ENCODE data around the gene MOSPD2. TPM values are rescaled to one million over a fixed set of nuclear protein-coding genes. Genes with fewer than 3 reads are reported as not detected.

Gene MOSPD2
- total and polyA plus RNA-seq, 2 of the 4 experiments (the other 2 are of a cell fraction): 14.1 to 22.2 TPM

- Histone ChIP-seq H3K4ac (ENCODE audit: low read depth, low read length) (no peak overlapping the region), H2AK5ac (ENCODE audit: low read depth, low read length) (no peak overlapping the region), H4K8ac (ENCODE audit: low read depth in 2 of 2, low read length in 2 of 2) (no peak overlapping the region), H2BK120ac (ENCODE audit: low read depth, low read length) (no peak overlapping the region), H3K9me3 (ENCODE audit: control insufficient read depth, insufficient read depth, low read length) (no peaks in the 10 kb centered on the region), H3K23ac (ENCODE audit: low read depth, low read length) (no peak overlapping the region), H4K20me1 (ENCODE audit: insufficient read depth, low read length) (no peaks in the 10 kb centered on the region), H3K79me1 (ENCODE audit: low read depth in 1 of 2, low read length in 2 of 2) (no peaks in the 10 kb centered on the region), H2AK9ac (replicated peaks; ENCODE audit: low read depth, low read length, poor library complexity) (no peak overlapping the region), H3K4me2 (ENCODE audit: low read depth, low read length) (no peak overlapping the region), H3K36me3 (ENCODE audit: control insufficient read depth, insufficient read depth, low read length) (no peaks in the 10 kb centered on the region), H2BK5ac (ENCODE audit: low read depth, low read length, poor library complexity, severe bottlenecking) (peak overlapping the region; percentile 13), H3K4me1 (ENCODE audit: control insufficient read depth, insufficient read depth, low read length) (peaks cover 3% of the 10 kb centered on the region), H3K56ac (ENCODE audit: extremely low read depth, insufficient read depth, low read length) (no peak overlapping the region), H2BK15ac (ENCODE audit: low read depth, low read length) (no peak overlapping the region), H2BK20ac (ENCODE audit: low read depth, low read length) (no peak overlapping the region), H3K18ac (ENCODE audit: low read depth, low read length) (no peak overlapping the region), H3K9me1 (ENCODE audit: insufficient read depth, low read length) (no peaks in the 10 kb centered on the region), H4K5ac (ENCODE audit: low read depth, low read length) (no peak overlapping the region), H4K91ac (ENCODE audit: insufficient read depth, low read depth, low read length) (no peak overlapping the region), H2AFZ (replicated peaks; ENCODE audit: low read length, poor library complexity) (no peak overlapping the region), H3K9ac (ENCODE audit: low read depth, low read length) (no peak overlapping the region), H3K27me3 (ENCODE audit: control insufficient read depth, insufficient read depth, low read length) (no peaks in the 10 kb centered on the region), H3K14ac (replicated peaks; ENCODE audit: low read depth, low read length) (no peak overlapping the region), H3K27ac (ENCODE audit: insufficient read depth, low read length) (no peak overlapping the region), H3K4me3 (ENCODE audit: insufficient read depth, low read depth, low read length) (no peak overlapping the region)
- intact Hi-C loops (cut with micrococcal nuclease) (no loop called here), in situ Hi-C loops (cut with MboI; ENCODE audit: low sequenced_read_pairs) (no loop called here), dilution Hi-C loops (cut with HindIII; ENCODE audit: low sequenced_read_pairs, unreplicated experiment) (no loop called here)
- WGBS, 2 experiments (ENCODE audit: extremely low coverage in 2 of 2, insufficient read length in 1 of 2): no CpG with 5 or more reads among the region's 3 CpGs
- DNase-seq (no peak), ATAC-seq (ENCODE audit: low read depth) (peak; percentile 17; the same call in 1 of the 2 replicates)
- CTCF ChIA-PET: no interaction called here
- BruUV-seq (replicated peaks): no TSS peak
- TF ChIP-seq ELK1 (IDR thresholded peaks at IDR 0.05; ENCODE audit: borderline replicate concordance, low read depth, low read length) (no peak), BHLHE40 (IDR thresholded peaks at IDR 0.05; ENCODE audit: low read depth, low read length) (no peak), MAZ (IDR thresholded peaks at IDR 0.05; ENCODE audit: borderline replicate concordance, low read depth, low read length) (no peak), CHD1 (IDR thresholded peaks at IDR 0.05; ENCODE audit: low read depth, low read length) (no peak), NFE2L2 (IDR thresholded peaks at IDR 0.05; ENCODE audit: low read depth, low read length) (no peak), RFX5 (IDR thresholded peaks at IDR 0.05; ENCODE audit: low read depth, low read length) (no peak), POLR2A (IDR thresholded peaks at IDR 0.05; ENCODE audit: low read depth, low read length) (no peak)
- POLR2A ChIA-PET (ENCODE audit: unreplicated experiment): no interaction called here
Observed at GRCh38 chrX:14942341-14942740, 69.1 kb downstream of the MOSPD2 start.
